PC-3 (cell line): ENCODE data around the gene ERP27. TPM values are rescaled to one million over a fixed set of nuclear protein-coding genes. Genes with fewer than 3 reads are reported as not detected.
A peak's percentile ranks its signal among the peaks of the same experiment; 100 is the strongest.

Experiments
- ATAC-seq: fragments of 200-7000 bp; cut with Tn5 transposase; 2 replicates; pipeline ENCODE4 v1.9.1; 2020; ENCODE audit warnings: mild to moderate bottlenecking, moderate library complexity
- BruUV-seq: library from RNA; stranded (reverse); fragments of 400-500 nt; replicated peaks from 2 replicates; lab custom pipeline; 2021; lab: Mats Ljungman, UMichigan
- CTCF ChIA-PET: fragments of 300-600 bp; sonication (Branson Sonifier 250); formaldehyde crosslinking; loops from one replicate; lab custom pipeline; 2022; ENCODE audit warnings: antibody characterized with exemption; lab: Charles Lee
- POLR2A ChIA-PET: fragments of 300-600 bp; sonication (Branson Sonifier 250); formaldehyde crosslinking; loops from one replicate; lab custom pipeline; 2022; ENCODE audit warnings: antibody characterized with exemption; ENCODE audit not compliant: unreplicated experiment; lab: Charles Lee
- DNase-seq: peaks from one replicate; pipeline ENCODE4 v3.0.0-alpha.2; 2015
- H2AFZ ChIP-seq: fragments of 300-600 bp; sonication (generic); 2 replicates; pipeline ENCODE4 v1.6.0; 2016; ENCODE audit warnings: antibody characterized with exemption, low read length
- H3F3A ChIP-seq: fragments of 300-600 bp; sonication (generic); one replicate; pipeline ENCODE4 v1.6.0; 2017; ENCODE audit warnings: antibody characterized with exemption, low read length, control low read depth, mild to moderate bottlenecking; ENCODE audit not compliant: unreplicated experiment
- H3K27ac ChIP-seq: fragments of 300-600 bp; sonication (generic); 2 replicates; pipeline ENCODE4 v1.5.1; 2016; ENCODE audit warnings: mild to moderate bottlenecking, low read length
- H3K27me3 ChIP-seq: fragments of 300-600 bp; sonication (generic); 2 replicates; pipeline ENCODE4 v1.6.1; 2016; ENCODE audit warnings: low read length, mixed read lengths
- H3K36me3 ChIP-seq: fragments of 300-600 bp; sonication (generic); 2 replicates; pipeline ENCODE4 v1.6.1; 2016; ENCODE audit warnings: low read depth, mixed run types, low read length, mixed read lengths
- H3K4me1 ChIP-seq: fragments of 300-600 bp; sonication (generic); 2 replicates; pipeline ENCODE4 v1.5.1; 2016; ENCODE audit warnings: low read length; ENCODE audit not compliant: insufficient read depth
- H3K4me2 ChIP-seq: fragments of 300-600 bp; sonication (generic); 2 replicates; pipeline ENCODE4 v1.6.0; 2016; ENCODE audit warnings: low read length
- H3K4me3 ChIP-seq: fragments of 300-600 bp; sonication (generic); 2 replicates; pipeline ENCODE4 v1.5.1; 2016; ENCODE audit warnings: mild to moderate bottlenecking, low read length, mixed read lengths
- H3K79me2 ChIP-seq: fragments of 300-600 bp; sonication (generic); 2 replicates; pipeline ENCODE4 v1.6.1; 2017; ENCODE audit warnings: low read length, mixed read lengths
- H3K9ac ChIP-seq: fragments of 300-600 bp; sonication (generic); 2 replicates; pipeline ENCODE4 v1.6.0; 2016; ENCODE audit warnings: mild to moderate bottlenecking, low read length
- H3K9me2 ChIP-seq: fragments of 300-600 bp; sonication (generic); replicated peaks from 2 replicates; pipeline ENCODE4 v1.6.1; 2016; ENCODE audit warnings: mixed run types, low read length, mixed read lengths
- H3K9me3 ChIP-seq: fragments of 300-600 bp; sonication (generic); 2 replicates; pipeline ENCODE4 v1.6.1; 2016; ENCODE audit warnings: low read length, mixed read lengths
- H4K20me1 ChIP-seq: fragments of 300-600 bp; sonication (generic); 2 replicates; pipeline ENCODE4 v1.6.1; 2016; ENCODE audit warnings: low read length, mixed read lengths
- EZH2 ChIP-seq: fragments of 300-600 bp; sonication (generic); IDR thresholded peaks from one replicate; pipeline ENCODE4 v1.6.1; 2017; ENCODE audit warnings: antibody characterized with exemption, mild to moderate bottlenecking, low read length; ENCODE audit not compliant: unreplicated experiment
- EZH2phosphoT487 ChIP-seq: fragments of 300-600 bp; sonication (generic); IDR thresholded peaks from 2 replicates; pipeline ENCODE4 v1.6.1; 2018; ENCODE audit warnings: mild to moderate bottlenecking, antibody characterized with exemption, low read length, borderline replicate concordance
- intact Hi-C: fragments of 100-400 bp; cut with micrococcal nuclease; formaldehyde crosslinking; loops from 2 replicates; pipeline ENCODE4 v1.9.0; 2023
- total RNA-seq: library from RNA; depleted of rRNA; stranded (reverse); fragments of >200 nt; gene quantifications from 2 replicates; pipeline ENCODE4 v1.2.3, GENCODE V29; 2014
- TF ChIP-seq, protein P1 (sequence below): fragments of 300-600 bp; sonication (generic); conservative IDR thresholded peaks from 2 replicates; pipeline ENCODE4 v1.5.1; 2017; ENCODE audit warnings: antibody characterized with exemption, low read depth, mild to moderate bottlenecking, low read length

Gene ERP27
- total RNA-seq, 1 experiment from 2014 or later, result not detected

- ATAC-seq (no peak), DNase-seq (no peak)
- Histone ChIP-seq H3K27ac (peak overlapping the region; percentile 23; the same call in 1 of the 2 replicates), H3K9ac (no peak overlapping the region), H3K36me3 (no peaks in the 10 kb centered on the region), H2AFZ (no peak overlapping the region), H3K4me2 (peak overlapping the region; percentile 38; the same call in 1 of the 2 replicates), H3F3A (no peaks in the 10 kb centered on the region), H3K9me3 (no peaks in the 10 kb centered on the region), H3K9me2 (no peaks in the 10 kb centered on the region), H3K27me3 (no peaks in the 10 kb centered on the region), H3K79me2 (no peaks in the 10 kb centered on the region), H3K4me1 (peaks cover 48% of the 10 kb centered on the region), H3K4me3 (no peak overlapping the region), H4K20me1 (no peaks in the 10 kb centered on the region)
- POLR2A ChIA-PET, result no interaction called here
- CTCF ChIA-PET, result no interaction called here
- intact Hi-C loops, result no loop called here
- TF ChIP-seq EZH2, result no peak
- TF ChIP-seq EZH2phosphoT487, result no peak
- no TSS peak for BruUV-seq
These were observed 7.8 kb upstream of the ERP27 start for GRCh38 chr12:14946162-14946561.

DNA sequence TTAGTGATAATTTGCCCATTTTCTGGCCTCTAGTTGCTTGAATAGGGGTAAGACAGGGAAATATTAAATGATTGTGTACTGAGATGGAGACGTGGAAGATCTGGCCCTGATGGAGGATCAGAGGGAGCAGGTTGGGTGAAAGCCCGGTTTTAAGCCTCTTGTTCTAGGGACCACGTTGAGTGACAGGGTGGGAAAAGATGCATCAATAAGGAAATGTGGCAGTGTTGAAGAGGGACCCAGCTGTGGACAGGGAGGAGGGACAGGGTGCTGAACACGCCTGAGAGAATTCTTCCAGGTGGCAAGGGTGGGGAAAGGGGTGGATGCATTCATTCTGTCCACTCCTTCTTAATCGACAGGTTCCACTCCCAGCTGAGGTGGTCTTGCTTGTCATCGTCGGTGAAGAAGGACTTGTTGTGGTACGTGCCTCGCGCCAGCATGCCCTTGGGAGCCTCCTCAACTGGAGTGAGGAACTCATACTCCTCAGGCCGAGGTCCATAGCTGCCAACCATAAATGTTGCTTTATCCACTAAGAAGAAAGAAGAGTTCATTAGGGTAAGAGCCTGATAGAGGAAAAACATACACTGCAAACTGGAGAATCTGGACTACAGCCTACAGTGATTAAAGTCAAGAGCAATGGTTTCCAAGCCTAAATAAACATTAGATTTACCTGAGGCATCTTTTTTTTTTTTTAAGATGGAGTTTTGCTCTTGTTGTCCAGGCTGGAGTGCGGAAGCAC lies 4.0 kb upstream of the ERP27 start:
- Histone ChIP-seq H3K4me3 (no peak overlapping the region), H3K36me3 (no peaks in the 10 kb centered on the region), H3K9me2 (no peaks in the 10 kb centered on the region), H3K79me2 (no peaks in the 10 kb centered on the region), H3K27ac (no peak overlapping the region), H4K20me1 (no peaks in the 10 kb centered on the region), H3K4me1 (peaks cover 14% of the 10 kb centered on the region), H3K9ac (no peak overlapping the region), H3K27me3 (no peaks in the 10 kb centered on the region), H3K4me2 (no peak overlapping the region), H3K9me3 (no peaks in the 10 kb centered on the region), H3F3A (no peaks in the 10 kb centered on the region), H2AFZ (no peak overlapping the region)
- DNase-seq (no peak), ATAC-seq (no peak)
- ChIA-PET POLR2A (no interaction called here), CTCF (no interaction called here)
- TF ChIP-seq EZH2 (no peak), EZH2phosphoT487 (no peak)
- TF ChIP-seq, protein P1, sequence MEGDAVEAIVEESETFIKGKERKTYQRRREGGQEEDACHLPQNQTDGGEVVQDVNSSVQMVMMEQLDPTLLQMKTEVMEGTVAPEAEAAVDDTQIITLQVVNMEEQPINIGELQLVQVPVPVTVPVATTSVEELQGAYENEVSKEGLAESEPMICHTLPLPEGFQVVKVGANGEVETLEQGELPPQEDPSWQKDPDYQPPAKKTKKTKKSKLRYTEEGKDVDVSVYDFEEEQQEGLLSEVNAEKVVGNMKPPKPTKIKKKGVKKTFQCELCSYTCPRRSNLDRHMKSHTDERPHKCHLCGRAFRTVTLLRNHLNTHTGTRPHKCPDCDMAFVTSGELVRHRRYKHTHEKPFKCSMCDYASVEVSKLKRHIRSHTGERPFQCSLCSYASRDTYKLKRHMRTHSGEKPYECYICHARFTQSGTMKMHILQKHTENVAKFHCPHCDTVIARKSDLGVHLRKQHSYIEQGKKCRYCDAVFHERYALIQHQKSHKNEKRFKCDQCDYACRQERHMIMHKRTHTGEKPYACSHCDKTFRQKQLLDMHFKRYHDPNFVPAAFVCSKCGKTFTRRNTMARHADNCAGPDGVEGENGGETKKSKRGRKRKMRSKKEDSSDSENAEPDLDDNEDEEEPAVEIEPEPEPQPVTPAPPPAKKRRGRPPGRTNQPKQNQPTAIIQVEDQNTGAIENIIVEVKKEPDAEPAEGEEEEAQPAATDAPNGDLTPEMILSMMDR, result no peak
- intact Hi-C loops, result no loop called here
- BruUV-seq, result no TSS peak

- no peaks in the 10 kb centered on the region for H3K36me3 ChIP-seq
- H3K9me2 ChIP-seq, result no peaks in the 10 kb centered on the region
- BruUV-seq, result no TSS peak
- ChIA-PET CTCF (no interaction called here), POLR2A (no interaction called here)
- H3K4me2 ChIP-seq, result no peak overlapping the region
- no peaks in the 10 kb centered on the region for H3F3A ChIP-seq
- H3K27me3 ChIP-seq, result no peaks in the 10 kb centered on the region
- ATAC-seq (no peak), DNase-seq (no peak)
- no peak overlapping the region for H2AFZ ChIP-seq
- H3K27ac ChIP-seq, result no peak overlapping the region
- H3K79me2 ChIP-seq, result no peaks in the 10 kb centered on the region
- TF ChIP-seq EZH2phosphoT487, result no peak
- TF ChIP-seq, protein P1, result no peak
- no peak for TF ChIP-seq EZH2
- no peak overlapping the region for H3K9ac ChIP-seq
- H3K4me3 ChIP-seq, result no peak overlapping the region
- no peaks in the 10 kb centered on the region for H3K9me3 ChIP-seq
- H4K20me1 ChIP-seq, result no peaks in the 10 kb centered on the region
- intact Hi-C loops, result no loop called here
- peaks cover 4% of the 10 kb centered on the region for H3K4me1 ChIP-seq
These were observed 3.0 kb upstream of the ERP27 start for GRCh38 chr12:14941369-14941768.
